CD4-positive, CD25-positive, alpha-beta regulatory T cell (primary cell): ENCODE results near the gene NAP1L1. TPM values are rescaled to one million over a fixed set of nuclear protein-coding genes. Genes with fewer than 3 reads are reported as not detected.

Experiments used
- ATAC-seq, 2 donors: fragments of 150-1000 bp; cut with Tn5 transposase; one replicate each; pipeline ENCODE4 v1.10.0; 2021; ENCODE audit warnings: low read depth in 2 of 2, moderate number of reproducible peaks in 2 of 2, moderate library complexity in 1 of 2
- DNase-seq, 3 donors: peaks; one replicate each; pipeline versions ENCODE4 v3.0.0 to v3.0.0-alpha.2; 2012 to 2022; ENCODE audit warnings: mixed read lengths in 1 of 3
- H3K27ac ChIP-seq: one replicate; pipeline ENCODE4 v1.7.0; 2013; ENCODE audit warnings: mild to moderate bottlenecking, low read length; ENCODE audit not compliant: insufficient read depth, poor library complexity, severe bottlenecking
- H3K27me3 ChIP-seq: one replicate; pipeline ENCODE4 v1.7.0; 2013; ENCODE audit warnings: low read length; ENCODE audit not compliant: control insufficient read depth, insufficient read depth
- H3K36me3 ChIP-seq: one replicate; pipeline ENCODE4 v1.7.0; 2013; ENCODE audit warnings: mild to moderate bottlenecking, low read length, moderate library complexity; ENCODE audit not compliant: control insufficient read depth, insufficient read depth
- H3K4me1 ChIP-seq: 2 replicates; pipeline ENCODE4 v1.7.0; 2013; ENCODE audit warnings: mild to moderate bottlenecking, low read length; ENCODE audit not compliant: insufficient read depth, control insufficient read depth, poor library complexity, severe bottlenecking
- H3K4me3 ChIP-seq: one replicate; pipeline ENCODE4 v1.7.0; 2013; ENCODE audit warnings: low read depth, mild to moderate bottlenecking, low read length, moderate library complexity
- H3K9me3 ChIP-seq, 2 experiments: 1 replicate in 1 of 2; 2 replicates in 1 of 2; pipeline ENCODE4 v1.7.0; 2013; ENCODE audit warnings: low read length in 2 of 2, mild to moderate bottlenecking in 1 of 2, moderate library complexity in 1 of 2; ENCODE audit not compliant: control insufficient read depth in 2 of 2
- H3K27ac Mint-ChIP-seq, 3 donors: one replicate each; pipeline ENCODE4 v1.8.0; 2020 to 2022; ENCODE audit warnings: mild to moderate bottlenecking in 3 of 3, mixed read lengths in 3 of 3, moderate library complexity in 2 of 3
- H3K27me3 Mint-ChIP-seq: one replicate; pipeline ENCODE4 v1.8.0; 2022; ENCODE audit warnings: mild to moderate bottlenecking, mixed read lengths
- H3K36me3 Mint-ChIP-seq: one replicate; pipeline ENCODE4 v1.8.0; 2020; ENCODE audit warnings: mixed read lengths
- H3K4me1 Mint-ChIP-seq, 4 donors: one replicate each; pipeline ENCODE4 v1.8.0; 2020 to 2022; ENCODE audit warnings: mixed read lengths in 4 of 4, mild to moderate bottlenecking in 1 of 4
- H3K4me3 Mint-ChIP-seq, 4 donors: one replicate each; pipeline ENCODE4 v1.8.0; 2020 to 2022; ENCODE audit warnings: mild to moderate bottlenecking in 4 of 4, mixed read lengths in 4 of 4, moderate library complexity in 3 of 4
- H3K9me3 Mint-ChIP-seq, 7 donors: one replicate each; pipeline ENCODE4 v1.8.0; 2020 to 2022; ENCODE audit warnings: mixed read lengths in 7 of 7, mild to moderate bottlenecking in 3 of 7, moderate library complexity in 2 of 7
- polyA plus RNA-seq, 4 donors: library from polyadenylated mRNA; unstranded; fragments of 300-500 nt; fragmentation: Illumina TruSeq; gene quantifications; one replicate each; pipeline ENCODE4 v1.2.3, GENCODE V29; 2021
- total RNA-seq: library from RNA; stranded (reverse); gene quantifications from one replicate; pipeline ENCODE4 v1.2.3, GENCODE V29; 2022

The NAP1L1 gene
- total and polyA plus RNA-seq, 5 donors from 2014 or later = 173 to 592 (median 215) TPM

GRCh38 chr12:76035045-76035444 is 49.4 kb downstream of the NAP1L1 start:
- Histone ChIP-seq H3K36me3 (no peaks in the 10 kb centered on the region), H3K27ac (no peak overlapping the region), H3K4me1 (peaks cover 30% of the 10 kb centered on the region), H3K9me3 (no peaks in the 10 kb centered on the region), H3K27me3 (no peaks in the 10 kb centered on the region), H3K4me3 (no peak overlapping the region)
- peaks cover 0 to 2% (median 0%) of the 10 kb centered on the region in 7 donors for H3K9me3 Mint-ChIP-seq
- ATAC-seq = no peak
- H3K36me3 Mint-ChIP-seq = no peaks in the 10 kb centered on the region
- H3K4me3 Mint-ChIP-seq = peak overlapping the region in 1 of 4 donors; percentile 27
- H3K4me1 Mint-ChIP-seq = peaks cover 6 to 27% (median 16%) of the 10 kb centered on the region in 4 donors
- DNase-seq = no peak
- no peak overlapping the region for H3K27ac Mint-ChIP-seq
- no peaks in the 10 kb centered on the region for H3K27me3 Mint-ChIP-seq

- Mint-ChIP-seq H3K36me3 (no peaks in the 10 kb centered on the region), H3K9me3 (peaks cover 0 to 2% (median 0%) of the 10 kb centered on the region in 7 donors), H3K27me3 (no peaks in the 10 kb centered on the region), H3K4me3 (peak overlapping the region; percentile 90 to 97 (median 92)), H3K27ac (peak overlapping the region in 2 of 3 donors; percentile 88 to 90), H3K4me1 (peaks cover 6 to 40% (median 30%) of the 10 kb centered on the region in 4 donors)
- H3K4me1 ChIP-seq = peaks cover 38% of the 10 kb centered on the region
- no peak for DNase-seq
- ATAC-seq = no peak
- H3K36me3 ChIP-seq = no peaks in the 10 kb centered on the region
- H3K27me3 ChIP-seq = no peaks in the 10 kb centered on the region
- H3K27ac ChIP-seq = peak overlapping the region; percentile 88
- H3K9me3 ChIP-seq = no peaks in the 10 kb centered on the region
- H3K4me3 ChIP-seq = peak overlapping the region; percentile 58
Measured at GRCh38 chr12:76033081-76034011, 51.1 kb downstream of the NAP1L1 start.

DNA sequence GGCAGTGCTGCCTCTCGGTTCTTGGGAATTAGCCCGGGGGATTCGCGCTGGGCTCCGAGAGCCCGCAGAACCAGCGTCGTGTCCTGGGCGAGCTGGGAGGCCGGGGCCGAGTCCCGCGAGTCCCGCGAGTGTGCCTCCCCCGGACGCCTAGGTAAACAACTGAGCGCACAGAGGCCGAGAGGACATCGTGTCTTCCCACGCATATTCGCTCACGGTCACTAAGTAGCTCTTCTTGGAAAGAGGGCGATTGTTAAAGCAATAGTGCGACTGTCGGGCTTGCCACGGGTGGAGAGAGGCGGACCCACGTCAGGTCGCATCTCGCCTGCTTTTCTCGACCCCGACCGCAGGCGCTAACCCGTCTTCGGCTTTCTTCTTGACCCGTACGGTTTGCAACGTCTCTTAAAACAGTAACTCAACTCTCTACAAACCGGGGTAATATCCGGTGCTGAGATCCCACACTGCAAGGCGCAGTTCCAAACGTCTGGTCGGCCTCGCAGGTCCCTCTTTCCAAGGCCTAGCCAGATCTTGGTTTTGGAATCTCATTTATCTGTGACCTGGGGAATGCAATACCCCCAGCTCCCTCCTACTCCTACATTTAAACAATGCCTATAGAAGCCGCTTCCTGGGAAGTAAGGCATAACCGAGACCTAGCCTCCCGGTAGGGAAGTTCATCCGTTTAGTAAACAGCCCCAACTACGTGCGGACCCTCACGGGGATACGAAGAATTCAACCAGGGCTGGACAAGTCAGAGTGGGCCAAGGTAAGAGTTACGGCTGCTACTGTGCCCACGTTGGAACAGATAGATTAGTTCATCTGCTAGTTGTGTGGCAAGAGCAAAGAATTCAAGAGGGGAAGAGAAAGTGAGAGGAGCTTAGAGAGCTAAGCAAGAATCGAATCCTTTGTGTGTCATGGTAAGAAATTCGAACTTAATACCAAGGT is 52.2 kb downstream of the NAP1L1 start:
- Histone ChIP-seq H3K36me3 (no peaks in the 10 kb centered on the region), H3K9me3 (no peaks in the 10 kb centered on the region), H3K4me1 (peaks cover 37% of the 10 kb centered on the region), H3K4me3 (peak overlapping the region; percentile 58), H3K27ac (peak overlapping the region; percentile 88), H3K27me3 (no peaks in the 10 kb centered on the region)
- Mint-ChIP-seq H3K27ac (peak overlapping the region; percentile 88 to 95 (median 90)), H3K4me1 (peaks cover 4 to 38% (median 28%) of the 10 kb centered on the region in 4 donors), H3K9me3 (peaks cover 0 to 2% (median 0%) of the 10 kb centered on the region in 7 donors), H3K36me3 (no peaks in the 10 kb centered on the region), H3K4me3 (peak overlapping the region; percentile 90 to 97 (median 92)), H3K27me3 (no peaks in the 10 kb centered on the region)
- ATAC-seq (peak; percentile 3 to 5), DNase-seq (peak in 1 of 3 donors; percentile 57)

- Histone ChIP-seq H3K36me3 (no peaks in the 10 kb centered on the region), H3K27me3 (no peaks in the 10 kb centered on the region), H3K4me1 (peaks cover 33% of the 10 kb centered on the region), H3K4me3 (peak within 1 kb of the TSS; percentile 84), H3K27ac (peak within 1 kb of the TSS; percentile 88), H3K9me3 (no peaks in the 10 kb centered on the region)
- Mint-ChIP-seq H3K4me1 (peaks cover 0 to 34% (median 27%) of the 10 kb centered on the region in 4 donors), H3K36me3 (no peaks in the 10 kb centered on the region), H3K4me3 (peak within 1 kb of the TSS; percentile 90 to 97 (median 92)), H3K27ac (peak within 1 kb of the TSS; percentile 88 to 95 (median 90)), H3K9me3 (peaks cover 0 to 2% (median 0%) of the 10 kb centered on the region in 7 donors), H3K27me3 (no peaks in the 10 kb centered on the region)
- DNase-seq (peak; percentile 85 to 91 (median 86)), ATAC-seq (peak; percentile 80 to 81)
Measured at GRCh38 chr12:76031414-76032042, 53.0 kb downstream of the NAP1L1 start, which contains the start of gene PHLDA1. PHLDA1 (minus strand) TSS chr12:76031776.

DNA sequence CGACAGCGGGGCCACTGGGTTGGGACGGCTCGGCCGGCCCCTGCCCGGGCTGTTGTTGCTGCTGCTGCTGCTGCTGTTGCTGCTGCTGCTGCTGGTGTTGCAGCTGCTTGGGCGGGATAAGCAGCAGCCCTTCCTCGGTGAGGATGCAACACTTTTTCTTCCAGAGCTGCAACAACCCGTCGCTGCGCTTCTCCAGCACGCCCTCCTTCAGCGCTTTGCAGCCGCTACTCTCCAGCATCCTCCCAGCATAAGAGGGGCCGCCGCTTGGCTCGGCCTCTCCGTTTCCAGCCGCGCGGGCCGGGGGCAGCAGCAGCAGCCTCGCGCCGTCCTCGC is 53.4 kb downstream of the NAP1L1 start:
- Mint-ChIP-seq H3K27me3 (no peaks in the 10 kb centered on the region), H3K36me3 (no peaks in the 10 kb centered on the region), H3K27ac (peak overlapping the region; percentile 71 to 88 (median 88)), H3K4me1 (peaks cover 0 to 34% (median 27%) of the 10 kb centered on the region in 4 donors), H3K9me3 (peaks cover 0 to 2% (median 0%) of the 10 kb centered on the region in 7 donors), H3K4me3 (peak overlapping the region; percentile 90 to 97 (median 92))
- Histone ChIP-seq H3K4me3 (peak overlapping the region; percentile 84), H3K27ac (peak overlapping the region; percentile 88), H3K9me3 (no peaks in the 10 kb centered on the region), H3K27me3 (no peaks in the 10 kb centered on the region), H3K36me3 (no peaks in the 10 kb centered on the region), H3K4me1 (peaks cover 33% of the 10 kb centered on the region)
- ATAC-seq (peak in 1 of 2 donors; percentile 10), DNase-seq (peak in 1 of 3 donors; percentile 61)

DNA sequence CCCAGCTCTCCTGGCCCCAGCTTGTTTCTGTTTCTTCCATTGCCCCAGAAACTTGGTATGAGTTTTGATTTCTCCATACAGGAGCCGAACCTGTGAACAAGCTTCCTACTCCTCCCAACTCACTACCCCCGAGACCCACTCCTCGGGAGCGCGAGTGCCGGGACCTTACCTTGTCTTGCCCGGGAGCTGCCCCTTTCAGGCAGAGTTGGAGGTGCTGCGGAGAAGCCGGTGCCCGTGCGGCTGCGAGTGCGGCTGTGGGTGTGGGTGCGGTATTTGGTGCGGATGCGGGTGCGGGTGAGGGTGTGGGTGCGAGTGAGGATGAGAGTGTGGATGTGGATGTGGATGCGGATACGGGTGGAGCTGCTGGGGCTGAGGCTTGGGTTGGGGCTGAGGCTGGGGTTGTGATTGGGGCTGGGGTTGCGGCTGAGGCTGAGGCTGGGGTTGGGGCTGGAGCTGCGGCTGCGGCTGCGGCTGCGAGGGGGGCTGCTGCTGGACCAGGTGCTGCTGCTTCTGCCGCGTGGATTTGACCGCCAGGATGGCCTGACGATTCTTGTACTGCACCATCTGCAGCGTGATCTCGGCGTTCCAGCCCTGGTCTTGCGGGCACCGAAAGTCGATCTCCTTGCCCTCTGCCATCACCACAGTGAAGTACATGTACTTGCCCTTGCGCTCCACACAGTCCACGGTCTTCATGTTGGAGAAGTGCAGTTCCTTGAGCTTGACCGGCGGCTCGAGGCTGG is 54.0 kb downstream of the NAP1L1 start:
- peak; percentile 1 to 7 for ATAC-seq
- H3K4me3 Mint-ChIP-seq = peak overlapping the region; percentile 90 to 97 (median 92)
- H3K4me1 ChIP-seq = peaks cover 33% of the 10 kb centered on the region
- DNase-seq = peak; percentile 29 to 73 (median 47)
- H3K36me3 Mint-ChIP-seq = no peaks in the 10 kb centered on the region
- H3K27me3 ChIP-seq = no peaks in the 10 kb centered on the region
- no peaks in the 10 kb centered on the region for H3K27me3 Mint-ChIP-seq
- peak overlapping the region; percentile 71 to 88 (median 88) for H3K27ac Mint-ChIP-seq
- peaks cover 0 to 2% (median 0%) of the 10 kb centered on the region in 7 donors for H3K9me3 Mint-ChIP-seq
- H3K4me3 ChIP-seq = peak overlapping the region; percentile 84
- H3K27ac ChIP-seq = peak overlapping the region; percentile 88
- H3K9me3 ChIP-seq = no peaks in the 10 kb centered on the region
- peaks cover 0 to 34% (median 25%) of the 10 kb centered on the region in 4 donors for H3K4me1 Mint-ChIP-seq
- no peaks in the 10 kb centered on the region for H3K36me3 ChIP-seq
